Activated CD8-positive, alpha-beta memory T cell treated with anti-CD3 and anti-CD28 coated beads, Interleukin-2, amount 50 U/mL, for 1 hour (primary cell): ENCODE measurements around the gene CCP110.
A peak's percentile ranks its signal among the peaks of the same experiment; 100 is the strongest.

ENCODE experiments used
- DNase-seq: peaks from one replicate; pipeline ENCODE4 v3.0.0-alpha.2; 2020; ENCODE audit errors: extremely low read depth

Gene CCP110

GRCh38 chr16:19555186-19555937 is 31.6 kb downstream of the CCP110 start, which contains the start of gene VPS35L:
VPS35L (plus strand) TSS chr16:19555703; CDS start chr16:19555730, 27 bp downstream.
- DNase-seq, result peak; percentile 94

GRCh38 chr16:19555938-19556771 is 32.4 kb downstream of the CCP110 start:
- no peak for DNase-seq

- DNase-seq, result no peak
Observed at GRCh38 chr16:19559242-19559910, 35.6 kb downstream of the CCP110 start.

- no peak for DNase-seq
Observed at GRCh38 chr16:19560078-19560477, 36.3 kb downstream of the CCP110 start.

- no peak for DNase-seq
Observed at GRCh38 chr16:19563377-19563776, 39.6 kb downstream of the CCP110 start.

- DNase-seq, result no peak
Observed at GRCh38 chr16:19566362-19566761, 42.6 kb downstream of the CCP110 start.

- DNase-seq, result no peak
Observed at GRCh38 chr16:19567560-19567959, 43.8 kb downstream of the CCP110 start.

GRCh38 chr16:19573997-19574396 is 50.3 kb downstream of the CCP110 start:
- DNase-seq, result no peak

- DNase-seq, result no peak
Observed at GRCh38 chr16:19574615-19575014, 50.9 kb downstream of the CCP110 start.

- no peak for DNase-seq
Observed at GRCh38 chr16:19578378-19578971, 54.7 kb downstream of the CCP110 start.

GRCh38 chr16:19582050-19582831 is 58.5 kb downstream of the CCP110 start:
- DNase-seq, result no peak

GRCh38 chr16:19583665-19584300 is 60.0 kb downstream of the CCP110 start:
- DNase-seq, result no peak

- no peak for DNase-seq
Observed at GRCh38 chr16:19588661-19589060, 64.9 kb downstream of the CCP110 start.

GRCh38 chr16:19589106-19589505 is 65.4 kb downstream of the CCP110 start:
- DNase-seq, result no peak

- DNase-seq, result no peak
Observed at GRCh38 chr16:19589771-19590302, 66.1 kb downstream of the CCP110 start.

- no peak for DNase-seq
Observed at GRCh38 chr16:19595043-19595767, 71.5 kb downstream of the CCP110 start.

- DNase-seq, result no peak
Observed at GRCh38 chr16:19598805-19599510, 75.2 kb downstream of the CCP110 start.

GRCh38 chr16:19599968-19600716 is 76.4 kb downstream of the CCP110 start:
- DNase-seq, result no peak
